Measurements from ENCODE around the gene CD81.
"Not testable (repeated sequence)": the region's sequence is repeated elsewhere in the genome, so short reads cannot be mapped to it uniquely, and the experiment has no call there.

CD81 gene

DNA sequence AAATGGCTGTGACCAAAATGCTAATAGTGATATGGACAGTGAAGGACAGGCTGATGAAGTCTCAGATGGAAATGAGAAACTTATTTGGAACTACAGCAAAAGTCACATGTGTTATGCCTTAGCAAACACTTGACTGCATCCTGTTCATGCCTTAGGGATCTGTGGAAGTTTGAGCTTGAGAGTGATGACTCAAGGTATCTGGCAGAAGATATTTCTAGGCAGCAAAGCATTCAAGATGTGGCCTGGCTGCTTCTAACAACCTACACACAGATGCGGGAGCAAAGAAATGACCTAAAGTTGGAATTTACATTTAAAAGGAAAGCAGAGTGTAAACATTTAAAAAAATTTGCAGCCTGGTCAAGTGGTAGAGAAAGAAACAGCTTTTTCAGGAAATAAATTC is 28.1 kb upstream of the CD81 start:
- no peak overlapping the region for H3K4me3 ChIP-seq (ENCODE audit: low read length)
- TF ChIP-seq, protein P1, sequence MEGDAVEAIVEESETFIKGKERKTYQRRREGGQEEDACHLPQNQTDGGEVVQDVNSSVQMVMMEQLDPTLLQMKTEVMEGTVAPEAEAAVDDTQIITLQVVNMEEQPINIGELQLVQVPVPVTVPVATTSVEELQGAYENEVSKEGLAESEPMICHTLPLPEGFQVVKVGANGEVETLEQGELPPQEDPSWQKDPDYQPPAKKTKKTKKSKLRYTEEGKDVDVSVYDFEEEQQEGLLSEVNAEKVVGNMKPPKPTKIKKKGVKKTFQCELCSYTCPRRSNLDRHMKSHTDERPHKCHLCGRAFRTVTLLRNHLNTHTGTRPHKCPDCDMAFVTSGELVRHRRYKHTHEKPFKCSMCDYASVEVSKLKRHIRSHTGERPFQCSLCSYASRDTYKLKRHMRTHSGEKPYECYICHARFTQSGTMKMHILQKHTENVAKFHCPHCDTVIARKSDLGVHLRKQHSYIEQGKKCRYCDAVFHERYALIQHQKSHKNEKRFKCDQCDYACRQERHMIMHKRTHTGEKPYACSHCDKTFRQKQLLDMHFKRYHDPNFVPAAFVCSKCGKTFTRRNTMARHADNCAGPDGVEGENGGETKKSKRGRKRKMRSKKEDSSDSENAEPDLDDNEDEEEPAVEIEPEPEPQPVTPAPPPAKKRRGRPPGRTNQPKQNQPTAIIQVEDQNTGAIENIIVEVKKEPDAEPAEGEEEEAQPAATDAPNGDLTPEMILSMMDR (conservative IDR thresholded peaks at IDR 0.05; ENCODE audit: low read length), result no peak
- DNase-seq (ENCODE audit: low read depth), result peak; percentile 54

DNA sequence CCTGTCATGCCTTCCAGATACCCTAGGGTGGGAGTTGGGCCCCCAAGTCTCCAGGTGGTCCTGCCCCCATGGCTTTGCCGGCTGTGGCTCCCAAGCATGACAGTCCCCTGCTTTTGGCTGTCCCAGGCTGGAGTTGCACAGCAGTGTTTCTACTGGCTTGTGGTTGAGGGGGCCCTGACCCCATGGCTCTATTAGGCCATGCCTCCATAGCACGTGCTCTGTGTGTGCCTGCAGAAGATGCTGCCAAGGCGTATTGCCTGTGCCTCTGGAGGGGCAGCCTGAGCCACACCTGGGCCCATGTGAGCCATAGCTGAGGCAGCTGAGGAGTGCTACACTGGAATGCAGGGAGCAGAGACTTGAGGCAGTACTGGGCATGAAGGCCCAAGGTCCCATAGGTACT is 25.4 kb upstream of the CD81 start:
- TF ChIP-seq, protein P1 (conservative IDR thresholded peaks at IDR 0.05; ENCODE audit: low read length), result no peak
- DNase-seq (ENCODE audit: low read depth), result no peak
- H3K4me3 ChIP-seq (ENCODE audit: low read length), result no peak overlapping the region

DNA sequence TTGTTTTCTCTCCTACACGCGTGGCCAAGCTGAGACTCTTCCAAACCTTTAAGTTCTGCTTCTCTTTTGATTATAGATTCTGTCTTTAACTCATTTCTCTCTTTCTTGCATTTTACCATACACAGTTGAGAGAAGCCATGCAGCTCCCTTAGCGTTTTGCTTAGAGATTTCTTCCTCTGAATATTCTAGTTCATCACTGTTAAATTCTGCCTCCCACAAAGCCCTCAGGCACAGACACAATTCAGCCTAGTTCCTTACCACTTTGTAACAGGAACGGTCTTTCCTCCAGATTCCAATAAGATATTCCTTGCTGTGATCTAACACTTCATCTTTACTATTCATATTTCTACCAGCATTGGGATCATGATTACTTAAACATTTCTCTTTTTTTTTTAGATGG is 24.7 kb upstream of the CD81 start:
- TF ChIP-seq, protein P1 (conservative IDR thresholded peaks at IDR 0.05; ENCODE audit: low read length), result no peak
- H3K4me3 ChIP-seq (ENCODE audit: low read length), result no peak overlapping the region
- DNase-seq (ENCODE audit: low read depth), result no peak

DNA sequence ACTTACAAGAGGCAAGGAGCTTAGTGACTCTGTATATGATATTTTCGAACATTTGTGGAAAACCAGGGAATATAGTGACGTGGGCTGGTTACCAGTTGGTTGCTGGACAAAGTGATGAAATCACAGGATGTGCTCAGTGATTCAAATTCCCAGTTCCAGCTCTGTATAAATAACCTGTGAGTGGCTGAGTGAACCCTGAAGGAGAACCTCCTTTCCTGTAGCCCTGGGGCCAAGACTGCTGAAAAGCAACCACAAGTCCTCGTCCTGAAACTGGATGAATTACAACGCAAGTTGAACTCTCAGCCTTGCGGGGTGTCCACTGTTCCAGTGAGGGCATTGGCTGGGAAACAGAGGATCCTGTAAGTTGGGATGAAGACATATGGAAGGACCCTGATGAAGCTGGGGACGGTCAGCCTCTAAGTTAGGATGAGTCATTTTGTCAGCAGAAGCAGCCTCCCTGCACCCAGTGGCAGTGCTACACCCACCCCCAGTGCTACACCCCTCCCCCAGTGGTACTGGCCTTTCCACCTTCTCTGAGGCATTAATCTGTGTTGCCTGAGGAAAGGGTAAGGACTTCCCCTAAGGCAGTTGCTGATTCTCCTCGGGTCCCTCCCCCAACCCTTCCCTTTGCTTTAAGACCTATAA is 22.0 kb upstream of the CD81 start:
- H3K4me3 ChIP-seq (ENCODE audit: low read length), result no peak overlapping the region
- DNase-seq (ENCODE audit: low read depth), result no peak
- TF ChIP-seq, protein P1 (conservative IDR thresholded peaks at IDR 0.05; ENCODE audit: low read length), result no peak

DNA sequence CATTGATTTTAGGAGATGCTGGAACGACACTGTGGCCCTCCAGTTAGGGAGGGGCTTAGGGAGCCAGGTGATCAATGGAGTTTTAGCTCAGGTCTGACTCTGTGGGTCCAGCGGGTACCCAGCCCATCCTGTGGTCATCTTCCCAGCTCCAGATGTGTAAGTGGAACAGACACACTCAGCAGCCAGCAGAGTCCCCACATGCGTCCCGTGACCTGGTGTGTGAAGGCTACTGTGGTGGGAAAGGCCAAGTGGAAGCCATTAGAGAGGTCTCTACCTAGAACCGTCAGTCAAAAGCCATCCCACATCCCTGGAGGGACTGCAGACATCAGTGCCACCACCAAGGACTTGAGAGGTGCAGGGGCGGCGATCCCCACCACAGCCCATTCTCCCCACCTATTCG is 19.9 kb upstream of the CD81 start:
- H3K4me3 ChIP-seq (ENCODE audit: low read length), result no peak overlapping the region
- TF ChIP-seq, protein P1 (conservative IDR thresholded peaks at IDR 0.05; ENCODE audit: low read length), result no peak
- DNase-seq (ENCODE audit: low read depth), result no peak

DNA sequence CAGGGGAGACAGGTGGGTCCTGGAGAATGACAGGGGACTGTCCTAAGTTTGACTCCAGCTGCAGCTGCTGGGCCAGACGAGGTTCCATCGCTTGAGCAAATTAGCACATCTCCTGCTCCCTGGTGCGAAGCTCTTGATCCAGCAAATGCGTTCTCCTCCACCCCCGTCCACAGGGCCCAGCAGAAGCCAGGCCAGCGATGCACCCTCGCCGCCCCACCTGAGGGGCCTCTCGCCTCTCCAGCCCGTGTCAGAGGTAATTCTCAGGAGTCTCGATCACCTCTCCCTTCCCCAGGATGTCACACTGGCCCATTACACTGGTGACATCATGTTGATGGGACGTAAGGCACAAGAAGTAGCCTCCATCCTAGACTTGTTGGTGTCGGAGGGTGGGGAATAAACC is 19.5 kb upstream of the CD81 start:
- H3K4me3 ChIP-seq (ENCODE audit: low read length); DNase-seq (ENCODE audit: low read depth): not testable (repeated sequence)

DNA sequence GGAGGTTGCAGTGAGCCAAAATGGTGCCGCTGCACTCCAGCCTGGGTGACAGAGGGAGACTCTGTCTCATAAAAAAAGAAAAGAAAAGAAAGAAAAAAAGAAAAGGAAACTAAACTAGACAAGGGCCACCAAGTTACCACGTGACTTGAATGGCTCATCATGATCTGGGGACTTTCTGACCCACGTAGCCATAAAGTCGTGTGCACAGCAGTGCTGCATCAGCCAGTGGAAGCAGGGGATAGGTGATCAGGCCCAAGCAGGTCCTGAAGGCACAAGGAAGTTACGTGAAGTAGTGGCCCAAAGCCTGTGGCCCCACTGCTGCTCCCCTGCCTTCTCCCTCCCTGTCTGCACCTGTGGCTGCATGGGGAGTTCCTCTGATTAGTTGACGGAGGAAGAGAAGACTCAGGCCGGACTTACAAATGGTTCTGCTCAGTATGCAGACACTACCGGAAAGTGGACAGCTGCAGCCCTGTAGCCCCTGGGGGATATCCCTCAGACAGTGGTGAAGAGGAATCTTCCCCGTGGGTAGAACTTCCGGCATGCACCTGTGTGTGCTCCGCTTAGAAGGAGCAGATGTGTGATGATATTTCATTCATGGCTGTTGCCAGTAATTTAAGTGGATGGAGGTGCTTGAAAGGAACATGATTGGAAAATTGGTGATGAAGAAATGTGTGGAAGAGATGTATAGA is 18.2 kb upstream of the CD81 start:
- DNase-seq (ENCODE audit: low read depth), result no peak
- TF ChIP-seq, protein P1 (conservative IDR thresholded peaks at IDR 0.05; ENCODE audit: low read length), result no peak

More for the DNA sequence above, 18.2 kb upstream of the CD81 start:
- no peak overlapping the region for H3K4me3 ChIP-seq (ENCODE audit: low read length)
